ENCODE measurements around the gene TOR4A. TPM values are rescaled to one million over a fixed set of nuclear protein-coding genes. Genes with fewer than 3 reads are reported as not detected.

The TOR4A gene
- total and polyA plus RNA-seq, 8 donors: 8.5 to 38.5 (median 11.1) TPM

DNA sequence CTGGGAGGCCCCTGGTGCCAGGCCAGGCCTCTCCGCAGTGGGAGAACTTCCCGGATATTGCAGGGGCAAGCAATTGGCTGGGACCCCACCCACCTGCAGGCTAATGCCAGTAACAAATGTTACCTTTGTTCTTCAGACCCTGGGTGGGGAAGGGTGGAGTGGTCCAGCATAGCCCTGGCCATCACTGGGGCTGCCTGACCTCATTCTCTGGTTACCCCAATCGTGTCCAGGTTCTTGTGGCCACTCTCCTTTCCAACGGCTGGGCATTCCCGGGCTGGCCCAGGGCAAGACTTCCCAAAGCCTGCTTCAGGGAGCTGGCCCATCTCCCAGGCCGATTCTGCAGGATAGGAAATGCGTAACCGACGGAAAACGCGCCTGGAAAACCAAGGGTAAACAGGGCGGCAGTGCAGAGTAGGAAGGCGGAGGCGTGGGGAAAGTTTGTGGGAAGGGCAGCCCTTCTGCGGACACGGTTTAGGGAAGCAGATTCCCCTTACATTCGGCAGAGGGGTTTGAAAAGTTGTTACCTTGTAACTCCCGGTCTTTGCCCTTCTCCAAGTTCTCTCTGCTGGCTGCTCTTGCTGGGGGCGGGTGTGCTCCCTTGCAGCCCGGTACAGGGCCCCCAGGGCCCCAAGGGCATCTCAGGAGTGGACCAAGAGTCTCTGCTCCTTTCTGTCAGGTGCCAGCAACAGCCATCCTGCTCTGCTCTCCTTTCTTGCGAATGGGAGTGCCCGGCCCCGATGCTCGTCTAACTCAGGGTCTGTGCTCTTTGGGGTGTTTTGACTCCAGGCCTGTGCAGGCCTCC, 21.1 kb downstream of the TOR4A start:
- Histone ChIP-seq H3K4me1 (peaks cover 5 to 66% of the 10 kb centered on the region in 2 donors), H3K9me3 (peaks cover 0 to 3% of the 10 kb centered on the region in 2 donors), H3K27me3 (peaks cover 16 to 93% of the 10 kb centered on the region in 2 donors), H3K4me3 (peak overlapping the region in 1 of 2 donors; percentile 46), H3K27ac (peak overlapping the region; percentile 60 to 65), H3K36me3 (no peaks in the 10 kb centered on the region)
- DNase-seq (peak in 1 of 4 donors; percentile 57), ATAC-seq (no peak)
- intact Hi-C loops (cut with DNase I): no loop called here
- TF ChIP-seq, protein P1, sequence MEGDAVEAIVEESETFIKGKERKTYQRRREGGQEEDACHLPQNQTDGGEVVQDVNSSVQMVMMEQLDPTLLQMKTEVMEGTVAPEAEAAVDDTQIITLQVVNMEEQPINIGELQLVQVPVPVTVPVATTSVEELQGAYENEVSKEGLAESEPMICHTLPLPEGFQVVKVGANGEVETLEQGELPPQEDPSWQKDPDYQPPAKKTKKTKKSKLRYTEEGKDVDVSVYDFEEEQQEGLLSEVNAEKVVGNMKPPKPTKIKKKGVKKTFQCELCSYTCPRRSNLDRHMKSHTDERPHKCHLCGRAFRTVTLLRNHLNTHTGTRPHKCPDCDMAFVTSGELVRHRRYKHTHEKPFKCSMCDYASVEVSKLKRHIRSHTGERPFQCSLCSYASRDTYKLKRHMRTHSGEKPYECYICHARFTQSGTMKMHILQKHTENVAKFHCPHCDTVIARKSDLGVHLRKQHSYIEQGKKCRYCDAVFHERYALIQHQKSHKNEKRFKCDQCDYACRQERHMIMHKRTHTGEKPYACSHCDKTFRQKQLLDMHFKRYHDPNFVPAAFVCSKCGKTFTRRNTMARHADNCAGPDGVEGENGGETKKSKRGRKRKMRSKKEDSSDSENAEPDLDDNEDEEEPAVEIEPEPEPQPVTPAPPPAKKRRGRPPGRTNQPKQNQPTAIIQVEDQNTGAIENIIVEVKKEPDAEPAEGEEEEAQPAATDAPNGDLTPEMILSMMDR (IDR thresholded peaks at IDR 0.05): no peak

DNA sequence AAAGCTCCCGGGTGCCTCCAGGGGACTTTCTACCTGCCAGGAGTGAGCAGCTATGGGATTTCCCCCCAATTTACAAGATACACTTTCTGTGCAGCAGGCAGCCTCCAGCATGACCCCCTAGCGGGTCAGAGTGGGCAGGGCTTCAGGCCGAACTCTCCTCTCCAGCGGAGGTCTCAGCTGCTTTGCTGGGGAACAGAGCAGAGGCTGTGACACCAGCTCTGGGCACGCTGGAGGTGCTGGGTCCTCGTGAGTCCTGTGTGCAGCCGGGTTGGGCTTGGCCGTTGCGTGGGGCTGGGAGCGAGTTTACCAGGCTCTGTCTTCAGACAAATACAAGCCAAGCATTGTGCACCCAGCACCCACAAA, 21.7 kb downstream of the TOR4A start:
- Histone ChIP-seq H3K27me3 (peaks cover 16 to 93% of the 10 kb centered on the region in 2 donors), H3K9me3 (peaks cover 0 to 3% of the 10 kb centered on the region in 2 donors), H3K4me3 (peak overlapping the region in 1 of 2 donors; percentile 46), H3K4me1 (peaks cover 5 to 67% of the 10 kb centered on the region in 2 donors), H3K36me3 (no peaks in the 10 kb centered on the region), H3K27ac (peak overlapping the region; percentile 60 to 65)
- DNase-seq (no peak), ATAC-seq (no peak)
- TF ChIP-seq, protein P1 (IDR thresholded peaks at IDR 0.05): no peak
- intact Hi-C loops (cut with DNase I): no loop called here

DNA sequence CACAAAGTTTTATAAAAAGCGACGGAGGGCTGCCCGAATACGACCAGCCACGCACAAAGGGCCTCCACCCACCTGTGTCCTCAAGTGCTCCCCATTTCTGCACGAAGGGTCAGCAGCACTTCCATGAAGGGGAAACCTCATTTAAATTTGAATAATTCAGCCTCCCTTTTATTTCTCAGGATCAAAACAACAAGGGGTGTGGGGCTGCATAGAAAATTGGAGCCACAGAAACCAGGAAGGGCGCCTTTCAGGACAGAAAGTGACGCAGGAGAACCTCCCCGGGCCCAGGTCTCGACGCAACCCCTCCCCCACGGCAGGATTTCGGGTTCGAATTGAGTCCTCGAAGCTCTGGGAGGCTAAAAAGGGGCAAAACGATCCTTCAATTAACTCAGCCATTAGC, 22.4 kb downstream of the TOR4A start:
- intact Hi-C loops (cut with DNase I): loop anchor here in 1 of 2 donors (10.0 kb wide), 1 partner anchor 105 kb away; no protein-coding TSS in a partner anchor
- Histone ChIP-seq H3K4me1 (peaks cover 11 to 67% of the 10 kb centered on the region in 2 donors), H3K36me3 (no peaks in the 10 kb centered on the region), H3K27ac (peak overlapping the region; percentile 37 to 62), H3K4me3 (peak overlapping the region; percentile 34 to 46), H3K9me3 (no peaks in the 10 kb centered on the region), H3K27me3 (peaks cover 14 to 93% of the 10 kb centered on the region in 2 donors)
- ATAC-seq (no peak), DNase-seq (no peak)
- TF ChIP-seq, protein P1 (IDR thresholded peaks at IDR 0.05): no peak

DNA sequence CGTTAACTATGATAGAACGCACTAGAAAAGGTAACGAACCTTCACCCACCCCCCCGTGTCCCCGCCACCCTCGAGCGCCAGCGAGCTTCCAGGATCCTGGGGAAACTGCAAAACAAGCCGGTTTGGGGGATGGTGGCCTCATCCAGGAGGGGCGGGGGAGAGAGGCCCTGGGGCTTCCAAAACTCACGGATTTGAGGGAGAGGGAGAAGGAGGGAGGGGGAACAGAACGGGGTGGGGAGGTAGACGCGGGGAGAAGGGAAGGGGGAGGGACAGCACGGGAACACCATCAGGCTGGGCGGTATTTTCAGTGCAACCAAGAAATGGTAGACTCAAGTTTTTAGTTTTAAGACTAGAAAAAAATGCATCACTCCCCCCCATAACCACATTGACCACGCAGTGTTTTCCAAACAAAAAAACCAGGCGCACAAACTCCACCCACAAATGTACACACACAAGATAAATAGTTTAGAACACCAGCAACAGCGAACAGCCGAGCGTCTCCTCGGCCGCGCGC, 23.1 kb downstream of the TOR4A start:
- Histone ChIP-seq H3K4me3 (peak overlapping the region; percentile 34 to 46), H3K4me1 (peaks cover 18 to 67% of the 10 kb centered on the region in 2 donors), H3K9me3 (no peaks in the 10 kb centered on the region), H3K36me3 (no peaks in the 10 kb centered on the region), H3K27me3 (peaks cover 13 to 93% of the 10 kb centered on the region in 2 donors), H3K27ac (peak overlapping the region; percentile 62 to 67)
- ATAC-seq (no peak), DNase-seq (no peak)
- intact Hi-C loops (cut with DNase I): loop anchor here in 1 of 2 donors (10.0 kb wide), 1 partner anchor 104 kb away; no protein-coding TSS in a partner anchor
- TF ChIP-seq, protein P1 (IDR thresholded peaks at IDR 0.05): no peak

All from left lung (tissue), 10 donors.